Mesothelial cell of epicardium (in vitro differentiated cells): ENCODE measurements around the gene COPS7A. TPM values are rescaled to one million over a fixed set of nuclear protein-coding genes. Genes with fewer than 3 reads are reported as not detected.
A peak's percentile ranks its signal among the peaks of the same experiment; 100 is the strongest.

ENCODE experiments used
- DNase-seq, 2 experiments: peaks; one replicate each; pipeline ENCODE4 v3.0.0; 2021; ENCODE audit warnings: low spot score in 2 of 2; ENCODE audit not compliant: unreplicated experiment in 2 of 2
- H3K27ac Mint-ChIP-seq: 2 replicates; pipeline ENCODE4 v1.8.0; 2021; ENCODE audit warnings: mixed read lengths
- H3K27me3 Mint-ChIP-seq: 2 replicates; pipeline ENCODE4 v1.8.0; 2021; ENCODE audit warnings: low read depth, mixed read lengths
- H3K36me3 Mint-ChIP-seq: 2 replicates; pipeline ENCODE4 v1.8.0; 2021; ENCODE audit warnings: mixed read lengths
- H3K4me1 Mint-ChIP-seq: 2 replicates; pipeline ENCODE4 v1.8.0; 2021; ENCODE audit warnings: mixed read lengths
- H3K4me3 Mint-ChIP-seq: 2 replicates; pipeline ENCODE4 v1.8.0; 2021; ENCODE audit warnings: mild to moderate bottlenecking, moderate library complexity, mixed read lengths
- H3K9me3 Mint-ChIP-seq: 2 replicates; pipeline ENCODE4 v1.8.0; 2021; ENCODE audit warnings: mixed read lengths
- CTCF ChIP-seq: fragments of 200-600 bp; sonication (generic); IDR thresholded peaks from one replicate; pipeline ENCODE4 v1.5.0; 2021; ENCODE audit warnings: antibody characterized with exemption; ENCODE audit not compliant: unreplicated experiment
- total RNA-seq: library from RNA; stranded (reverse); gene quantifications from 3 replicates; pipeline ENCODE4 v1.2.1, GENCODE V29; 2021

COPS7A gene
- total RNA-seq, 1 donor from 2014 or later = 37.6 TPM

- peak overlapping the region; percentile 92 for H3K4me3 Mint-ChIP-seq
- H3K36me3 Mint-ChIP-seq = peaks cover 31% of the 10 kb centered on the region
- DNase-seq = no peak
- H3K9me3 Mint-ChIP-seq = no peaks in the 10 kb centered on the region
- no peaks in the 10 kb centered on the region for H3K27me3 Mint-ChIP-seq
- peak overlapping the region; percentile 100 for H3K27ac Mint-ChIP-seq
- TF ChIP-seq CTCF = no peak
- peaks cover 24% of the 10 kb centered on the region for H3K4me1 Mint-ChIP-seq
These were observed 27.9 kb downstream of the COPS7A start for GRCh38 chr12:6751767-6752166.

GRCh38 chr12:6752167-6752920 is 28.5 kb downstream of the COPS7A start:
- peaks cover 27% of the 10 kb centered on the region for H3K4me1 Mint-ChIP-seq
- TF ChIP-seq CTCF = no peak
- H3K4me3 Mint-ChIP-seq = peak overlapping the region; percentile 92
- peaks cover 26% of the 10 kb centered on the region for H3K36me3 Mint-ChIP-seq
- H3K27me3 Mint-ChIP-seq = no peaks in the 10 kb centered on the region
- no peaks in the 10 kb centered on the region for H3K9me3 Mint-ChIP-seq
- peak overlapping the region; percentile 100 for H3K27ac Mint-ChIP-seq
- DNase-seq = peak in 1 of 2 experiments; percentile 69

- Mint-ChIP-seq H3K4me1 (peaks cover 28% of the 10 kb centered on the region), H3K36me3 (peaks cover 18% of the 10 kb centered on the region), H3K4me3 (peak within 1 kb of the TSS; percentile 92), H3K9me3 (no peaks in the 10 kb centered on the region), H3K27me3 (no peaks in the 10 kb centered on the region), H3K27ac (peak within 1 kb of the TSS; percentile 100)
- peak; percentile 85 to 99 for DNase-seq
- peak; percentile 92 for TF ChIP-seq CTCF
These were observed 29.3 kb downstream of the COPS7A start, which contains the start of gene MLF2 for GRCh38 chr12:6752921-6753771. Gene MLF2, minus strand, starts transcription at chr12:6753141. Its CDS starts 807 bp downstream, at chr12:6752334.

GRCh38 chr12:6753772-6754356 is 30.0 kb downstream of the COPS7A start:
- TF ChIP-seq CTCF = no peak
- H3K27ac Mint-ChIP-seq = peak overlapping the region; percentile 100
- DNase-seq = peak in 1 of 2 experiments; percentile 92
- H3K9me3 Mint-ChIP-seq = no peaks in the 10 kb centered on the region
- H3K4me1 Mint-ChIP-seq = peaks cover 28% of the 10 kb centered on the region
- H3K4me3 Mint-ChIP-seq = peak overlapping the region; percentile 92
- peaks cover 13% of the 10 kb centered on the region for H3K36me3 Mint-ChIP-seq
- H3K27me3 Mint-ChIP-seq = no peaks in the 10 kb centered on the region

- H3K36me3 Mint-ChIP-seq = peaks cover 9% of the 10 kb centered on the region
- no peaks in the 10 kb centered on the region for H3K9me3 Mint-ChIP-seq
- H3K4me3 Mint-ChIP-seq = no peak overlapping the region
- TF ChIP-seq CTCF = no peak
- H3K4me1 Mint-ChIP-seq = peaks cover 28% of the 10 kb centered on the region
- no peaks in the 10 kb centered on the region for H3K27me3 Mint-ChIP-seq
- no peak for DNase-seq
- peak overlapping the region; percentile 100 for H3K27ac Mint-ChIP-seq
These were observed 30.6 kb downstream of the COPS7A start for GRCh38 chr12:6754411-6754810.
